Activated T-helper 1 cell treated with anti-CD3 and anti-CD28 coated beads, Interleukin-12 subunit alpha, Interleukin-12 subunit beta, Interleukin-2, Interleukin-4 antibody, amounts not matched to agents 30 ng/mL and 10 ng/mL and 1 ng/mL, durations not matched to agents 14 hours and 24 hours and 36 hours (primary cell): ENCODE results near the gene FBXO2. TPM values are rescaled to one million over a fixed set of nuclear protein-coding genes. Genes with fewer than 3 reads are reported as not detected.

Source experiments
- DNase-seq: peaks from one replicate; pipeline ENCODE4 v3.0.0; 2021; ENCODE audit warnings: low spot score
- H3K27ac Mint-ChIP-seq: one replicate; pipeline ENCODE4 v1.8.0; 2021; ENCODE audit warnings: mild to moderate bottlenecking, mixed read lengths
- H3K27me3 Mint-ChIP-seq: one replicate; pipeline ENCODE4 v1.8.0; 2022; ENCODE audit warnings: mild to moderate bottlenecking, moderate library complexity, mixed read lengths; ENCODE audit not compliant: insufficient read depth
- H3K36me3 Mint-ChIP-seq: one replicate; pipeline ENCODE4 v1.8.0; 2021; ENCODE audit warnings: low read depth, mixed read lengths
- H3K4me1 Mint-ChIP-seq: one replicate; pipeline ENCODE4 v1.8.0; 2021; ENCODE audit warnings: low read depth, mixed read lengths
- H3K4me3 Mint-ChIP-seq: one replicate; pipeline ENCODE4 v1.8.0; 2021; ENCODE audit warnings: mild to moderate bottlenecking, moderate library complexity, mixed read lengths
- H3K9me3 Mint-ChIP-seq: one replicate; pipeline ENCODE4 v1.8.0; 2021; ENCODE audit warnings: mixed read lengths
- intact Hi-C: fragments of 100-400 bp; cut with micrococcal nuclease; formaldehyde crosslinking; loops from one replicate; pipeline ENCODE4 v1.15.1; 2024
- total RNA-seq: library from RNA; stranded (reverse); gene quantifications from 2 replicates; pipeline ENCODE4 v1.2.3, GENCODE V29; 2022

FBXO2 gene
- 0.60 and 0.93 TPM in 2 replicates for total RNA-seq

GRCh38 chr1:11654137-11654938 lies at the start of gene FBXO2, which contains the start of gene FBXO44:
Gene FBXO2, minus strand, starts transcription at chr1:11654429. Its CDS starts 89 bp downstream, at chr1:11654340.
Gene FBXO44, plus strand, starts transcription at chr1:11654877. Its CDS starts 959 bp downstream, at chr1:11655836.
- intact Hi-C loops, result loop anchor here (1.0 to 5.0 kb wide), 5 partner anchors 10 to 253 kb away; partner anchors contain the start of genes AGTRAP, CLCN6, FBXO6 and MAD2L2
- Mint-ChIP-seq H3K36me3 (peaks cover 8% of the 10 kb centered on the region), H3K27ac (no peak within 1 kb of the TSS), H3K4me3 (peak within 1 kb of the TSS; percentile 77), H3K9me3 (no peaks in the 10 kb centered on the region), H3K4me1 (peaks cover 23% of the 10 kb centered on the region), H3K27me3 (peaks cover 17% of the 10 kb centered on the region)
- peak; percentile 41 for DNase-seq

GRCh38 chr1:11703357-11704193 lies 49.3 kb upstream of the FBXO2 start:
- DNase-seq, result no peak
- Mint-ChIP-seq H3K9me3 (no peaks in the 10 kb centered on the region), H3K36me3 (no peaks in the 10 kb centered on the region), H3K4me3 (no peak overlapping the region), H3K27me3 (peaks cover 12% of the 10 kb centered on the region), H3K27ac (no peak overlapping the region), H3K4me1 (no peaks in the 10 kb centered on the region)
- intact Hi-C loops, result no loop called here

- DNase-seq, result no peak
- Mint-ChIP-seq H3K4me3 (no peak overlapping the region), H3K27me3 (peaks cover 12% of the 10 kb centered on the region), H3K36me3 (no peaks in the 10 kb centered on the region), H3K9me3 (no peaks in the 10 kb centered on the region), H3K4me1 (no peaks in the 10 kb centered on the region), H3K27ac (no peak overlapping the region)
- intact Hi-C loops, result no loop called here
These were observed 48.0 kb upstream of the FBXO2 start for GRCh38 chr1:11701981-11702803.

GRCh38 chr1:11701551-11701961 lies 47.3 kb upstream of the FBXO2 start:
- Mint-ChIP-seq H3K27me3 (peaks cover 12% of the 10 kb centered on the region), H3K9me3 (no peaks in the 10 kb centered on the region), H3K4me1 (no peaks in the 10 kb centered on the region), H3K27ac (no peak overlapping the region), H3K4me3 (no peak overlapping the region), H3K36me3 (no peaks in the 10 kb centered on the region)
- intact Hi-C loops, result no loop called here
- DNase-seq, result no peak

- Mint-ChIP-seq H3K4me3 (no peak overlapping the region), H3K9me3 (no peaks in the 10 kb centered on the region)
These were observed 46.6 kb upstream of the FBXO2 start for GRCh38 chr1:11700601-11701467.

GRCh38 chr1:11697893-11698210 lies 43.6 kb upstream of the FBXO2 start:
- peaks cover 12% of the 10 kb centered on the region for H3K4me1 Mint-ChIP-seq
- no peak overlapping the region for H3K4me3 Mint-ChIP-seq
- H3K36me3 Mint-ChIP-seq, result no peaks in the 10 kb centered on the region
- H3K9me3 Mint-ChIP-seq, result no peaks in the 10 kb centered on the region
- H3K27ac Mint-ChIP-seq, result no peak overlapping the region
- H3K27me3 Mint-ChIP-seq, result peaks cover 26% of the 10 kb centered on the region
- intact Hi-C loops, result no loop called here
- no peak for DNase-seq

More at GRCh38 chr1:11700601-11701467, 46.6 kb upstream of the FBXO2 start:
- Mint-ChIP-seq H3K27me3 (peaks cover 14% of the 10 kb centered on the region), H3K36me3 (no peaks in the 10 kb centered on the region), H3K4me1 (no peaks in the 10 kb centered on the region), H3K27ac (no peak overlapping the region)
- intact Hi-C loops, result no loop called here
- no peak for DNase-seq

GRCh38 chr1:11697188-11697892 lies 43.1 kb upstream of the FBXO2 start:
- H3K9me3 Mint-ChIP-seq, result no peaks in the 10 kb centered on the region
- H3K4me1 Mint-ChIP-seq, result peaks cover 13% of the 10 kb centered on the region
- intact Hi-C loops, result no loop called here
- no peak overlapping the region for H3K27ac Mint-ChIP-seq
- no peak for DNase-seq
- no peaks in the 10 kb centered on the region for H3K36me3 Mint-ChIP-seq
- no peak overlapping the region for H3K4me3 Mint-ChIP-seq
- H3K27me3 Mint-ChIP-seq, result peaks cover 31% of the 10 kb centered on the region

- intact Hi-C loops, result no loop called here
- Mint-ChIP-seq H3K4me1 (peaks cover 13% of the 10 kb centered on the region), H3K27me3 (peaks cover 34% of the 10 kb centered on the region), H3K27ac (no peak overlapping the region), H3K36me3 (no peaks in the 10 kb centered on the region), H3K9me3 (no peaks in the 10 kb centered on the region), H3K4me3 (no peak overlapping the region)
- DNase-seq, result no peak
These were observed 41.6 kb upstream of the FBXO2 start for GRCh38 chr1:11695861-11696260.

- no peak for DNase-seq
- no peaks in the 10 kb centered on the region for H3K36me3 Mint-ChIP-seq
- H3K27me3 Mint-ChIP-seq, result peaks cover 42% of the 10 kb centered on the region
- peaks cover 21% of the 10 kb centered on the region for H3K4me1 Mint-ChIP-seq
- intact Hi-C loops, result loop anchor here (5.0 kb wide), 1 partner anchor 897 kb away; the partner anchor contains the start of gene CASZ1
- H3K9me3 Mint-ChIP-seq, result no peaks in the 10 kb centered on the region
- H3K4me3 Mint-ChIP-seq, result no peak overlapping the region
- no peak overlapping the region for H3K27ac Mint-ChIP-seq
These were observed 39.7 kb upstream of the FBXO2 start for GRCh38 chr1:11693917-11694316.

- Mint-ChIP-seq H3K4me3 (peak overlapping the region; percentile 11), H3K9me3 (no peaks in the 10 kb centered on the region), H3K27ac (peak overlapping the region; percentile 14), H3K27me3 (peaks cover 51% of the 10 kb centered on the region), H3K4me1 (peaks cover 21% of the 10 kb centered on the region), H3K36me3 (no peaks in the 10 kb centered on the region)
- intact Hi-C loops, result loop anchor here (5.0 kb wide), 1 partner anchor 896 kb away; the partner anchor contains the start of gene CASZ1
- no peak for DNase-seq
These were observed 38.9 kb upstream of the FBXO2 start for GRCh38 chr1:11693024-11693590.
